OCI-M1 (cell line): Measurements from ENCODE around the gene DIAPH1.
A peak's percentile ranks its signal among the peaks of the same experiment; 100 is the strongest.

Source experiments
- DNase-seq: peaks from one replicate; lab custom pipeline; 2025; lab: John Stamatoyannopoulos, UW

Gene DIAPH1

DNA sequence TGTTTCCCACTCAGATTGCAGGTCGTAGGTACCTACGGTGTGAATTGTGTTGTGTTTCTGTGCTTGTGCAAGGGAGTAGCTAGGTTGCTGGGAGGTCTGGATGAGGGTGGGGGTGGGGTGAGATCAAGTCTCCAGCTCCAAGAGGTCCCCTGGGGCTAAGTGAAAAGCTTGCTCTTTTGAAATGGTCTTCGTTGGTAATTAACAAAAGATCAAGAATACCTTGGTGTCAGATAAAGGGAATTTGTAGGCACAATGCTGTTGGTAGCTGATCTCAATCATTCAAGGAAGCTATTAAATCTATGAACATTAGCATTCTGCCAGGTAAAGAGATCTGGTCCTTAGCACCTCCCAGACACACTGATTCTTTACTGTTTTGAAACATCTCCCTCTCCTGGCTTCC, 134.9 kb downstream of the DIAPH1 start:
- no peak for DNase-seq

DNA sequence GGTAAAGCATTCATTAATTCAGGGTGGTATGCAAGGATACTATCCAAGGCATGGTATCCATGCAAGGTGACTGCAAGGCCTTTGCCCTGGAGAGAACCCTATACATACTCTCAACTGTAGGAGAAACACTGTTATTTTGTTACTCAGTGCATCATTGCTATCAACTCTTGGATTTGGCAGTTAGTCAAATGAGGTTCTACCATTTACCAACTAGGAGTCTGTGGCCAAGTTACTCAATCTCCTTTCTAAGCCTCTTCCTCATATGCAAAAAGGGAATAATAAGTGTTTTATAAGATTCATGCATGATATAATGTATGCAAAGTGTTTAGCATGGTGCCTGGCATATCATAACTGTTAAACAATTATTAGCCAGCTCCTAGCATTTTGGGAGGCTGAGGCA, 139.0 kb downstream of the DIAPH1 start:
- DNase-seq: no peak

DNA sequence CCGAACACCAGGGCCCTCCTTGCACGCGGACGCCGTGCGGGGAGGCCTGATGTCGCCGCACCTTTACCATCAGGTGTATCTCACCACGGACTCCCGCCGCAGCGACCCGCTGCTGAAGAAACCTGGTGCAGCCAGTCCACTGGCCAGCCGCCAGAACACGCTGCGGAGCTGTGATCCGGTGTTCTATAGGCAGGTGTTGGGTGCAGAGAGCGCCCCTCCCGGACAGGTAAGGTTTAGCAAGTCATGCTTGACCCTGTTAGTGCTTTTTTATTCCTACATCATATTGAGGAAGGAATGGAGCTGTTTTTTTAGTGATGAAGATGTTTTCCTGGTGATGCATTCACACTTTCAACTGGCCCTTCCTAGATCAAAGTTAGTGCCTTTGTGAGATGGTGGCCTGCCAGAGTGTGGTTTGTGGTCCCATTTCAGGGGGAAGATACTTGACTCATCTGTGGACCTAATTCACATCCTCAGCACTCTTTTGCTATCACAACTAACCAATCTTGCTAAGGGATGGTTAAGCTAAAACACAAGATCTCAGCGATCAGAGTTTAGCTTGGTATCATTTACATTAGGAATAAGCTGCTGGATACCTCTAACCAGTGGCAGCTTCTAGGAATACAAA, 140.4 kb downstream of the DIAPH1 start:
- DNase-seq: no peak

DNA sequence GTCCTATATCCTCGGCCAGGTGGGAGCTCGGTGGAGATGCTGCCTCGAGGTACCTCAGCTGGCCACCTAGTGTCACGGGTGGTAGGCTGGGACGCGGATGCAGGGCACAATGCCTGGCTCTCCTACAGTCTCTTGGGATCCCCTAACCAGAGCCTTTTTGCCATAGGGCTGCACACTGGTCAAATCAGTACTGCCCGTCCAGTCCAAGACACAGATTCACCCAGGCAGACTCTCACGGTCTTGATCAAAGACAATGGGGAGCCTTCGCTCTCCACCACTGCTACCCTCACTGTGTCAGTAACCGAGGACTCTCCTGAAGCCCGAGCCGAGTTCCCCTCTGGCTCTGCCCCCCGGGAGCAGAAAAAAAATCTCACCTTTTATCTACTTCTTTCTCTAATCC, 141.0 kb downstream of the DIAPH1 start:
- no peak for DNase-seq

DNA sequence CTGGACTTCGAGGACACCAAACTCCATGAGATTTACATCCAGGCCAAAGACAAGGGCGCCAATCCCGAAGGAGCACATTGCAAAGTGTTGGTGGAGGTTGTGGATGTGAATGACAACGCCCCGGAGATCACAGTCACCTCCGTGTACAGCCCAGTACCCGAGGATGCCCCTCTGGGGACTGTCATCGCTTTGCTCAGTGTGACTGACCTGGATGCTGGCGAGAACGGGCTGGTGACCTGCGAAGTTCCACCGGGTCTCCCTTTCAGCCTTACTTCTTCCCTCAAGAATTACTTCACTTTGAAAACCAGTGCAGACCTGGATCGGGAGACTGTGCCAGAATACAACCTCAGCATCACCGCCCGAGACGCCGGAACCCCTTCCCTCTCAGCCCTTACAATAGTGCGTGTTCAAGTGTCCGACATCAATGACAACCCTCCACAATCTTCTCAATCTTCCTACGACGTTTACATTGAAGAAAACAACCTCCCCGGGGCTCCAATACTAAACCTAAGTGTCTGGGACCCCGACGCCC, 141.7 kb downstream of the DIAPH1 start:
- DNase-seq: no peak

DNA sequence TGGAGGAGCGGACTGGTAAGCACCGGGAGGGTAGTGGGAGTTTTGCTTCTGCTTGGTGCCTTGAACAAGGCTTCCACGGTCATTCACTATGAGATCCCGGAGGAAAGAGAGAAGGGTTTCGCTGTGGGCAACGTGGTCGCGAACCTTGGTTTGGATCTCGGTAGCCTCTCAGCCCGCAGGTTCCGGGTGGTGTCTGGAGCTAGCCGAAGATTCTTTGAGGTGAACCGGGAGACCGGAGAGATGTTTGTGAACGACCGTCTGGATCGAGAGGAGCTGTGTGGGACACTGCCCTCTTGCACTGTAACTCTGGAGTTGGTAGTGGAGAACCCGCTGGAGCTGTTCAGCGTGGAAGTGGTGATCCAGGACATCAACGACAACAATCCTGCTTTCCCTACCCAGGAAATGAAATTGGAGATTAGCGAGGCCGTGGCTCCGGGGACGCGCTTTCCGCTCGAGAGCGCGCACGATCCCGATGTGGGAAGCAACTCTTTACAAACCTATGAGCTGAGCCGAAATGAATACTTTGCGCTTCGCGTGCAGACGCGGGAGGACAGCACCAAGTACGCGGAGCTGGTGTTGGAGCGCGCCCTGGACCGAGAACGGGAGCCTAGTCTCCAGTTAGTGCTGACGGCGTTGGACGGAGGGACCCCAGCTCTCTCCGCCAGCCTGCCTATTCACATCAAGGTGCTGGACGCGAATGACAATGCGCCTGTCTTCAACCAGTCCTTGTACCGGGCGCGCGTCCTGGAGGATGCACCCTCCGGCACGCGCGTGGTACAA, 142.5 kb downstream of the DIAPH1 start:
- DNase-seq: no peak

DNA sequence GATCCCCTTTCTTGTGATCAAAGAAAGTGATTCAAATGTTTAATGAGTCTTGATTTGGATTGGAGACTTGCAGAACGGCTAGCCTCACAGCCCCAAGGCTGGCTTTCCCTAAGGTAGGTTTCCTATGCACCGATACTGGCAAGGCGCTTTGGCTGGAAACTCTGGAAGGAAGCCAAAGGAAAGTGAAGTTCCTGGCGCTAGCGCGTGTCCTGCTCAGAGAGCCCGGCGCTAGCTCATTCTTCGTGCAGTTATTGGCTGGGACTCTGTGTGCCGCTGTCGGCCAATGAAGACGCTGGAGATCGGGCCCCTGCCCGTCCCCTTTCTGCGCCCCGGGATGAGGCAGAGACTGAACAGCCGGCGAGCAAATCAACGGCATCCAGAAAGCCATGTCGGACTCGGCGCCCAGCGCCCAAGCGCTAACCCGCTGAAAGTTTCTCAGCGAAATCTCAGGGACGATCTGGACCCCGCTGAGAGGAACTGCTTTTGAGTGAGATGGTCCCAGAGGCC, 143.1 kb downstream of the DIAPH1 start, which contains the start of gene PCDHGC3:
Gene PCDHGC3, plus strand, starts transcription at position 342 of the 507 bp plus-strand sequence. Its CDS starts 151 bp downstream, at position 493.
- peak; percentile 62 for DNase-seq

DNA sequence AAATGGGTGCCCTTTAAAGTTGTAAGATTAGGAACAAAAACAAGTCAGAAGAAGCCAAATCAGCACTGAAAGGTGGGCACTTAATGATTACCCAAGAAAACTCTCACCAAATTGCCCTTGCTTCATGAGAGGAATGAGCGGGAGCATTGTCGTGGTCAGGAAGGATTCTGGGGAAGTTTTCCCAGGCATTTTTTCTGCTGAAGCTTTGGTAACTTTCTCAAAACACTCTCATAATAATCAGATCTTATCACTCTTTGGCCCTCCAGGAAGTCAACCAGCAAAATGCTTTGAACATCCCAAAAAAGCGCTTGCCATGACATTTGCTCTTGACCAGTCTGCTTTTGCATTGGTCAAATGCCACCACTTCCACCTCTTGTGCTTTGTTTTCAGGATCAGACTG, 153.4 kb downstream of the DIAPH1 start:
- no peak for DNase-seq
